Hepatocyte (in vitro differentiated cells): ENCODE results near the gene LGALS14.

ENCODE experiments used
- EZH2 ChIP-seq: fragments of 200-600 bp; sonication (generic); IDR thresholded peaks from 2 replicates; pipeline ENCODE4 v1.6.1; 2016; ENCODE audit warnings: antibody characterized with exemption, mild to moderate bottlenecking, borderline replicate concordance
- EZH2phosphoT487 ChIP-seq: fragments of 200-600 bp; sonication (generic); IDR thresholded peaks from one replicate; pipeline ENCODE4 v1.6.1; 2018; ENCODE audit warnings: antibody characterized with exemption, mild to moderate bottlenecking, low read depth, moderate library complexity; ENCODE audit not compliant: unreplicated experiment, severe bottlenecking
- TF ChIP-seq, protein P1 (sequence below): fragments of 200-600 bp; sonication (generic); IDR thresholded peaks from 2 replicates; pipeline ENCODE4 v1.5.1; 2016; ENCODE audit warnings: antibody characterized with exemption, mild to moderate bottlenecking; ENCODE audit not compliant: poor library complexity

GRCh38 chr19:39679056-39679790, 25.1 kb upstream of the LGALS14 start:
- TF ChIP-seq, protein P1, sequence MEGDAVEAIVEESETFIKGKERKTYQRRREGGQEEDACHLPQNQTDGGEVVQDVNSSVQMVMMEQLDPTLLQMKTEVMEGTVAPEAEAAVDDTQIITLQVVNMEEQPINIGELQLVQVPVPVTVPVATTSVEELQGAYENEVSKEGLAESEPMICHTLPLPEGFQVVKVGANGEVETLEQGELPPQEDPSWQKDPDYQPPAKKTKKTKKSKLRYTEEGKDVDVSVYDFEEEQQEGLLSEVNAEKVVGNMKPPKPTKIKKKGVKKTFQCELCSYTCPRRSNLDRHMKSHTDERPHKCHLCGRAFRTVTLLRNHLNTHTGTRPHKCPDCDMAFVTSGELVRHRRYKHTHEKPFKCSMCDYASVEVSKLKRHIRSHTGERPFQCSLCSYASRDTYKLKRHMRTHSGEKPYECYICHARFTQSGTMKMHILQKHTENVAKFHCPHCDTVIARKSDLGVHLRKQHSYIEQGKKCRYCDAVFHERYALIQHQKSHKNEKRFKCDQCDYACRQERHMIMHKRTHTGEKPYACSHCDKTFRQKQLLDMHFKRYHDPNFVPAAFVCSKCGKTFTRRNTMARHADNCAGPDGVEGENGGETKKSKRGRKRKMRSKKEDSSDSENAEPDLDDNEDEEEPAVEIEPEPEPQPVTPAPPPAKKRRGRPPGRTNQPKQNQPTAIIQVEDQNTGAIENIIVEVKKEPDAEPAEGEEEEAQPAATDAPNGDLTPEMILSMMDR = no peak
- no peak for TF ChIP-seq EZH2
- TF ChIP-seq EZH2phosphoT487 = no peak
